AG09319 (cell line): ENCODE measurements around the gene PAM.

ENCODE experiments used
- DNase-seq: peaks from one replicate; pipeline ENCODE4 v3.0.0-alpha.2; 2010; ENCODE audit warnings: low read depth; ENCODE audit errors: extremely low read depth
- TF ChIP-seq, protein P1 (sequence below): IDR thresholded peaks from 2 replicates; pipeline ENCODE4 v1.5.1; 2011; ENCODE audit warnings: low read depth, mild to moderate bottlenecking, inconsistent platforms, low read length, moderate library complexity

PAM gene

DNA sequence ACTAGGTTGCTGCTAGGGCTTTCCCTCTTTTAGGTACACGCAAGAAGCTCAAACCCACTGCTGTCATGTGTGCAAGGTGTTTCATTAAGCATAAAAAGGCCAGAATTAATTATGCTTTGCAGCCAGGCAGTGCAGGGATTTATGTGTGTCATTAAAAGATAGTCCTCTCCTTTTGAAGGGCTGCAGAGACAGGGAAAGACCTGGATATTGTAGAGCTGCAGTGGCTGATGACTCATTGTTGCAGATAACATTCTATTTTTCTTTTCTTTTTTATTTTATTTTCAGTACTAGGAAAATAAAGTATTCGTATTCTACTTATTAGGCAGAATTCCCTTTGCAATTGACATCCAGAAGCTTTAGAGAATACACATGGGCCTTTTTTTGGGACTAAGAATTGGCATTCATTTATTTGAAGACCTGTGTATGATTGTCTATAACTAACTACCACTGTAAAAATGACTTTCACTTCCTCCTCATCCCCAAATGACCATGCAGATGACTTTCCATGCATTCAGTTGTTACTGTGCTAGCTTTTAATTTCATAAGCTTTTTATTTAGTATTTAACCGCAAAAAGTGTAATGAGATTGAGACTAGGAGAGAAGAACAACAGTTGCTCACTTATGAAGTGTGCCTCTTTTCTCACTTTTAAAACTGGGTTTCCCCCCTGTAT is 113.0 kb downstream of the PAM start:
- TF ChIP-seq, protein P1, sequence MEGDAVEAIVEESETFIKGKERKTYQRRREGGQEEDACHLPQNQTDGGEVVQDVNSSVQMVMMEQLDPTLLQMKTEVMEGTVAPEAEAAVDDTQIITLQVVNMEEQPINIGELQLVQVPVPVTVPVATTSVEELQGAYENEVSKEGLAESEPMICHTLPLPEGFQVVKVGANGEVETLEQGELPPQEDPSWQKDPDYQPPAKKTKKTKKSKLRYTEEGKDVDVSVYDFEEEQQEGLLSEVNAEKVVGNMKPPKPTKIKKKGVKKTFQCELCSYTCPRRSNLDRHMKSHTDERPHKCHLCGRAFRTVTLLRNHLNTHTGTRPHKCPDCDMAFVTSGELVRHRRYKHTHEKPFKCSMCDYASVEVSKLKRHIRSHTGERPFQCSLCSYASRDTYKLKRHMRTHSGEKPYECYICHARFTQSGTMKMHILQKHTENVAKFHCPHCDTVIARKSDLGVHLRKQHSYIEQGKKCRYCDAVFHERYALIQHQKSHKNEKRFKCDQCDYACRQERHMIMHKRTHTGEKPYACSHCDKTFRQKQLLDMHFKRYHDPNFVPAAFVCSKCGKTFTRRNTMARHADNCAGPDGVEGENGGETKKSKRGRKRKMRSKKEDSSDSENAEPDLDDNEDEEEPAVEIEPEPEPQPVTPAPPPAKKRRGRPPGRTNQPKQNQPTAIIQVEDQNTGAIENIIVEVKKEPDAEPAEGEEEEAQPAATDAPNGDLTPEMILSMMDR, result no peak
- DNase-seq, result no peak

DNA sequence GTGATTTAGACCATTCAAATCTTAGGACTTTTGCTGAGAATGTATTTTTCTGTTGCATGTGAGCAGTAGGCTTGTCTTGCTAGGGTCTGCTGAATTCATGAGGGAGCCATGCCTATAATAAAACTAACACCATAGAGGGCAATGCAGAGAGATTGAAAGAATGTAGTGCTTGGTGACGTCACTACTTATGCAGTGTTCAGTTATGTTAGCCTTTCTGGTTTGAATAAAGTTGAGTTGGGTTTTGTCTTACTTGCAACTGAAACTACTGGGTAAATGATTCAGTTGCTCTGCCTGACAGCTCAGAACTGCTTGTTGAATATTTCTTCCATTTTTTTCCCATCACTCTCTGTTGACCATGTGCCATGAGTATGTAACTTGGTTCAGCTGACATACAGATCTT is 114.1 kb downstream of the PAM start:
- DNase-seq, result no peak
- TF ChIP-seq, protein P1, result no peak

DNA sequence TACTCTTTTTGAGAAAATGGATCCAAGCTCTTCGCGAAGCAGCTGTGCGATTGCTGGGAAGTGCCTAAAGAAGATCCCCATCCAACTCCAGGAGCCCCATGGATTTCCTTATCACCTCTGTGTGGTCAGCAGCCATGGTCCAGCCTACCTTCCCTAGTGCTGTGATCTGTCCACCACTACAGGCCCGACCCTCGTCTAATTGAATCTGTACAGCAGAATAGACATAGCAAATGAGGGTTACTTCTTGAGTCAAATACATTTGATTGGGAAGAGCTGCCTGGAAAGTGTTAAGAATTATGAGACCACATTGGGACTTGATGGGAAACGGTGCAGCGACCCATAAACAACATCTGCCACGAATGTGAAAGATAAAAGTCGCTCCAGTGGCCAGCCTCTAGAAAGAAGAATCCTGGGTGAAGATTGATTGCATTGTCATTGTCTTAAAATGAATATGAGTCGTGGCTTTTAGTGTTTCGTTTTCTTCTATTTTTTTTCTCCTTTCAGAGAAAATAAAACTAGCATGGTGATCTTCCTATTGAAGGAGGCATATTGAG is 118.4 kb downstream of the PAM start:
- TF ChIP-seq, protein P1, result no peak
- no peak for DNase-seq

DNA sequence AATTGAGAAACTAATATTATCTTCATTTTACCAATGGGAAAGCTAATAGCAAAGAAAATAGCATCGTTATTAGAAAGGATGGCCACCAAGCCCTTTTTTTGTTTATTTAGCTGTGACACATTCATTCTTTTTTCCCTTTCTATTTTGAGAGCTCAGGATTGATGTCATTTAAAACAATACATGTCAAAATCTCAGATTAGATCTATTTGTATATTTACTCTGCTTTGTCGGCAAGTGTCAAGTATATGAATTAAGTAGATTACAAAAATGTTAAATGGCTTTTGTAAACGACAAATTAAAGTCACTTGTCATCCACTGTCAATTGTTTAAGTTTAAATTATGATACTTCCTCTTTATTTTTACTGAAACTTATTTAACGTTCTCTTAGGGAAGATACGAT is 118.9 kb downstream of the PAM start:
- DNase-seq, result no peak
- TF ChIP-seq, protein P1, result no peak

DNA sequence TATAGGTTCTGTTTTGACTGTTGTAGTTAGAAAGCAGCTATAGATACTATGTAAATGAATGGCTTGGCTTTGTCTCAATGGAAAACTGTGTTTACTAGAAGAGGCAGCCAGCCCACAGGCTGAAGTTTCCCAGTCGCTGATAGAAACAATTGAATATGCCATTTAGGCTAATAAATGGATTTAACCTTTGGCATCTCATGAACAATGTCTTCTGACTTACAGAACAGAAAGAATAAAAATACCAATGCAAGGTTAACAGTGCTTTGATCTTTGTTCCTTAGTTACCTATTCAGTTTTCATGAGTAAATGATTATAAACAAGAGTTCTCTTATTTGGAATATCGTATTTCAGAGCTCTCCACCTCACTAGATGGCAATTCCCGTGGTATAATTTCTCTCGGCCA is 120.6 kb downstream of the PAM start:
- TF ChIP-seq, protein P1, result no peak
- no peak for DNase-seq

DNA sequence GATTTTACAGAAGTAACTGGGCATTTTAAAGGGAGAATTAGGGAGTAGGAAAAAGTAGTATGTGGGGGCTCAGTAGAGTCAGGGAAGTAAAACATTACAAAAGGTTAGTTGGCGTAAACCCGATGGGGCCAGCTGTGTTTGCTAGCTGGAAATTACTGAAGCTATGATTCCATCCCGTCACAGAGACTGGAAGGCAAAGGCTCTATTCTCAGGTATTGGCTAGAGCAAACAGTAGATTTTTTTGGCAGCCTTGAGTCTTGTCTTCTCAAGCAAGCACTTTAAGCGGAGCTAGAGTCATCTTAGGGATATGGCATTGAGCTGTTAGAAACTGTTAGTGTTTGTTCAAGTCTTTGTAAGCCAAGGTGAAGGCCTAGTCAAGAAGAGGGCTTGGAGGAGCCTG is 121.5 kb downstream of the PAM start:
- TF ChIP-seq, protein P1, result no peak
- DNase-seq, result no peak

DNA sequence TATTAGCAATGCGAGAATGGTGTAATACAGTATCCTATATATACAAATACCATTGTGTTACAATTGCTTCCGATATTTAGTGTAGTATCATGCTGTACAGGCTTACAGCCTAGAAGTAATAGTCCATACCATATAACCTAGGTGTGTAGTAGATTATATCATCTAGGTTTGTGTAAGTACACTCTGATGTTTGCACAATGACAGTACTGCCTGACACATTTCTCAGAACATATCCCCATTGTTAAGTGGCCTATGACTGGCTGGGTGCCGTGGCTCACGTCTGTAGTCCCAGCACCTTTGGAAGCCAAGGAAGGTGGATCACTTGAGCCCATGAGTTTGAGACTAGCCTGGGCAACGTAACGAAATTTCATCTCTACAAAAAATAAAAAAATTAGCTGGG is 124.6 kb downstream of the PAM start:
- DNase-seq, result no peak
- TF ChIP-seq, protein P1, result no peak
